ENCODE results near the gene SLIT3.

The SLIT3 gene

DNA sequence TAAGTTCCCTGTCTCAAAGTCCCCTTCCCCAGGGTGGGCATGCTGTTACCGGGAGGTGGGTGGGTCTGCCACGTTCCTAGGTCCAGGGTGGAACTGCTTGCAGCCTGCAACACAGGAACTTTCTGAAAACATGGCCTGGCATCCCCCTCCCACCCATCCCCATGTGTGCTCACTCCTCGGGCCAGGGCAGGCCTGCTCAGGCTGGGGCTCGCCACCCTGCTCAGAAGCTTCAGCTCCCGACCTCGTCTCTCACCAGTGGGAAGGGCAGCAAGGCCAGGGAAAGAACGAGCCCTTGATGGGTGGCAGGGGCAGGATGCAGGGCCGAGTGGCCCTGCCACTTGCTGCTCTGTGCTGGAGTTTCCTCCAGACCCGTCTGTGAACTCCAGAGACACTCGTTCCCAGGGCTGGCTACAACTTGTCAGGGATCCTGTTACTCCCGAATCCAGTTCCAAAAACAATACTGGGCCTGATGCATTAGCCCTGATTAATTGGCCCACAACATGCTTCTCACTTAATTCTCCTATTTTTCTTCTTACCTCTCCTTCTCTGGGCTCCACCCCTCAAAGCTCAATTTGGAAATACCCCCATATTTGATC lies 197.3 kb downstream of the SLIT3 start:
- H3K9me3 Mint-ChIP-seq: peaks cover 2% of the 10 kb centered on the region
- H3K4me3 Mint-ChIP-seq: no peak overlapping the region
- no peak for TF ChIP-seq CTCF (IDR thresholded peaks at IDR 0.05; ENCODE audit: unreplicated experiment in 3 of 3)
- H3K27me3 Mint-ChIP-seq (ENCODE audit: low read depth): peaks cover 3% of the 10 kb centered on the region
- H3K4me1 Mint-ChIP-seq: peaks cover 39% of the 10 kb centered on the region
- peaks cover 10% of the 10 kb centered on the region for H3K36me3 Mint-ChIP-seq (ENCODE audit: low read depth)
- peak overlapping the region; percentile 30 to 85 (median 39) for H3K27ac Mint-ChIP-seq

DNA sequence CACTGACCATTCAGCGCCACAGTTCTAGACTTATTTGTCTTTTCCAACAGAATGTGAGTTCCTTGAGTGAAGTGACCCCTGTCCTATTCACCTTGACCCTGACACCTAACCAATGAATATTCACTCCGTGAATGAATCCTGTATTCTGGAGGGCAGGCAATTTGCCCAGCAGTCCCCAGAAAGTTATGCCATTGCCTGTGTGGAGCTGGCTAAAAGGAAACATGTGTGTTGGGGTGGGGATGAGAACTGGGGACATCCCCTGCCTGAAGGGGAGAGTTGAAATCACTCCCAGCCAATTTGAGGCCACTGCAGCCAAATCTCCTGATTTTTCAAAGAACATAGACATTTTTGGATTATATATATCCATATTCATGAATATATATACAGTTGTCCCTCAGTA lies 199.0 kb downstream of the SLIT3 start:
- Mint-ChIP-seq H3K9me3 (no peaks in the 10 kb centered on the region), H3K27me3 (ENCODE audit: low read depth) (peaks cover 3% of the 10 kb centered on the region), H3K4me1 (peaks cover 41% of the 10 kb centered on the region), H3K36me3 (ENCODE audit: low read depth) (peaks cover 5% of the 10 kb centered on the region), H3K27ac (no peak overlapping the region), H3K4me3 (no peak overlapping the region)
- no peak for TF ChIP-seq CTCF (IDR thresholded peaks at IDR 0.05; ENCODE audit: unreplicated experiment in 3 of 3)

- Mint-ChIP-seq H3K4me3 (no peak overlapping the region), H3K27ac (no peak overlapping the region), H3K4me1 (peaks cover 36% of the 10 kb centered on the region), H3K36me3 (ENCODE audit: low read depth) (peaks cover 5% of the 10 kb centered on the region), H3K9me3 (no peaks in the 10 kb centered on the region), H3K27me3 (ENCODE audit: low read depth) (peaks cover 3% of the 10 kb centered on the region)
- no peak for TF ChIP-seq CTCF (IDR thresholded peaks at IDR 0.05; ENCODE audit: unreplicated experiment in 3 of 3)
These were observed 200.2 kb downstream of the SLIT3 start for GRCh38 chr5:169100735-169101075.

DNA sequence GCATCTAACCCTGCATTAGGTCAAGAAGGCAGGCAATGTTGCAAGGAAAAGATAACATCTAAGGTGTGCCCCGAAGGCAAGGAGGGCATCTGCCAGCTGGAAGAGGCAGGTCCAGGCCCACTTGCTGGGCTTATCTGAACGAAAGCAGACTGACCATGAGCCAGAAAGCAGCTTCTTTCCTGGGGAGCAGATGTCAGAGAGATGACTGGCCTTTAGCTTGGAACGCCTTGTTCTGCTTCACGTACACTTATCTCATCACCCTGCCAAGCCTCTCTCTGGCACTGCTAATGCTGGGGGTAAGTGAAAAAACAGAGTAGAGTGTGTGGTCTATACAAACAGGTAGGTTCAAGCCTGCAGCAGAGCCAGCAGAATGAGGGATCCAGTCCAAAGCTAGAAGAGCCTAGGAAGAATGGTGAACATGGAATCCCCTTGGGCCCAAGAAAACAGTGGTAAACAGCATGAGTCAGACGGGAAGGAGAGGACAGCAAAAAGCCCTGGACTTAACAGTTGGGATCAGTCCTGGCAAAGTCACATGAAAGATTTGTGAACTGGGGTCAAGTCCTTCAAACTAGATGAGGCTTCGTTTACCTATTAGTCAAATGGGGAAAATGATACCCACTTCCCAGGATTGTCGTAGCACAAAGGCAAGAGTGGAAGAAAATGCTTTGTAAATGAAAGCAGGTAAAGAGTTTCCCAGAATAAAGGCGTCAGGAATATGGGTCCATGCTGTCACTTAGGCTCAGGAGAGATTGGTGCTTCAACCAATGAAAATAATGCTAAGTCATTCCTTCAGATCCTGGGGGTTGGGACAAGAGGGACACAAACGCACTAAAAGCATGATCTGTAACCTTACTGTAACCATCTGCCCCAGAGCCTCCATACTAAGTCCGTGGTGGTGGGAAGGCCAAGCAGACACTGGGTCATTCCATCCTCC lies 200.9 kb downstream of the SLIT3 start:
- H3K4me3 Mint-ChIP-seq: no peak overlapping the region
- H3K4me1 Mint-ChIP-seq: peaks cover 33% of the 10 kb centered on the region
- TF ChIP-seq CTCF (IDR thresholded peaks at IDR 0.05; ENCODE audit: unreplicated experiment in 3 of 3): no peak
- H3K27ac Mint-ChIP-seq: peak overlapping the region in 1 of 3 experiments; percentile 23
- H3K9me3 Mint-ChIP-seq: no peaks in the 10 kb centered on the region
- peaks cover 3% of the 10 kb centered on the region for H3K27me3 Mint-ChIP-seq (ENCODE audit: low read depth)
- peaks cover 5% of the 10 kb centered on the region for H3K36me3 Mint-ChIP-seq (ENCODE audit: low read depth)

- peaks cover 3% of the 10 kb centered on the region for H3K27me3 Mint-ChIP-seq (ENCODE audit: low read depth)
- H3K27ac Mint-ChIP-seq: peak overlapping the region in 1 of 3 experiments; percentile 25
- H3K4me1 Mint-ChIP-seq: peaks cover 20% of the 10 kb centered on the region
- no peaks in the 10 kb centered on the region for H3K9me3 Mint-ChIP-seq
- no peak overlapping the region for H3K4me3 Mint-ChIP-seq
- H3K36me3 Mint-ChIP-seq (ENCODE audit: low read depth): peaks cover 5% of the 10 kb centered on the region
- no peak for TF ChIP-seq CTCF (IDR thresholded peaks at IDR 0.05; ENCODE audit: unreplicated experiment in 3 of 3)
These were observed 202.4 kb downstream of the SLIT3 start for GRCh38 chr5:169098331-169099121.

Data from nephron (organoid).